Kidney (tissue), 14 donors: ENCODE measurements around the gene CSNK1G2. TPM values are rescaled to one million over a fixed set of nuclear protein-coding genes. Genes with fewer than 3 reads are reported as not detected.

ENCODE experiments used
- DNase-seq, 5 donors: peaks; one replicate each; pipeline ENCODE4 v3.0.0-alpha.2; 2013 to 2020
- FAIRE-seq: peaks from 2 replicates; lab custom pipeline; 2012; peaks lifted over from hg19 to GRCh38; lab: Jason Lieb, UNC
- H3K27ac ChIP-seq, 2 donors: one replicate each; pipeline ENCODE4 v1.7.0; 2013; ENCODE audit warnings: low read depth in 2 of 2, low read length in 2 of 2, inconsistent platforms in 1 of 2
- H3K27me3 ChIP-seq: one replicate; pipeline ENCODE4 v1.7.1; 2013; ENCODE audit warnings: low read length, inconsistent platforms; ENCODE audit not compliant: control insufficient read depth, insufficient read depth
- H3K36me3 ChIP-seq, 3 donors: one replicate each; pipeline versions ENCODE4 v1.7.0 to v1.7.1; 2013; ENCODE audit warnings: low read length in 3 of 3, control low read depth in 1 of 3, inconsistent platforms in 1 of 3; ENCODE audit not compliant: insufficient read depth in 3 of 3, control insufficient read depth in 2 of 3
- H3K4me1 ChIP-seq, 3 donors: one replicate each; pipeline versions ENCODE4 v1.7.0 to v1.7.1; 2013; ENCODE audit warnings: low read length in 3 of 3, inconsistent platforms in 1 of 3, low read depth in 1 of 3; ENCODE audit not compliant: control insufficient read depth in 2 of 3, insufficient read depth in 2 of 3
- H3K4me3 ChIP-seq, 3 donors: one replicate each; pipeline versions ENCODE4 v1.7.0 to v1.8.1; 2013; ENCODE audit warnings: low read length in 3 of 3, control low read depth in 1 of 3, inconsistent platforms in 1 of 3
- H3K9ac ChIP-seq, 3 donors: one replicate each; pipeline versions ENCODE4 v1.7.0 to v1.7.1; 2013; ENCODE audit warnings: low read length in 3 of 3, control low read depth in 1 of 3, inconsistent platforms in 1 of 3
- H3K9me3 ChIP-seq, 3 donors: one replicate each; pipeline versions ENCODE4 v1.7.0 to v1.7.1; 2013; ENCODE audit warnings: low read length in 3 of 3, control low read depth in 1 of 3, inconsistent platforms in 1 of 3; ENCODE audit not compliant: control insufficient read depth in 2 of 3, insufficient read depth in 1 of 3
- intact Hi-C: fragments of 100-400 bp; cut with DNase I; formaldehyde crosslinking; loops from one replicate; pipeline ENCODE4 v1.11.1; 2022
- polyA plus RNA-seq: library from polyadenylated mRNA; stranded (reverse); fragments of 350-450 nt; fragmentation: Illumina TruSeq; extraction: RNeasy Lipid Tissue Mini Kit (QIAGEN cat#74804); gene quantifications from one replicate; pipeline ENCODE4 v1.2.3, GENCODE V29; 2014; ENCODE audit warnings: low read depth, low replicate concordance; ENCODE audit not compliant: insufficient read depth
- total RNA-seq: library from RNA; stranded (reverse); fragmentation: NEBNext Ultra II Directional; extraction: Animal tissue kit (Norgen Biotek cat#: 25700); gene quantifications from one replicate; pipeline ENCODE4 v1.2.1, GENCODE V29; 2021
- TF ChIP-seq, protein P1 (sequence below): IDR thresholded peaks from 3 replicates; pipeline ENCODE4 v1.5.1; 2012; ENCODE audit warnings: mild to moderate bottlenecking, moderate library complexity, borderline replicate concordance; ENCODE audit not compliant: insufficient read depth; ENCODE audit errors: extremely low read depth
- donor health status: control.
- donor health status: control.
- donor health status: control.
- donor health status: control.
- donor health status: control.
- donor health status: DM: yes; HTN: yes; CAD: no.
- donor health status: Normal renal cell carcinoma (clear cell type).

Gene CSNK1G2
- total and polyA plus RNA-seq, 2 donors from 2014 or later, result 33.1 to 66.2 TPM

- no peak overlapping the region for H3K9ac ChIP-seq
- H3K4me3 ChIP-seq, result no peak overlapping the region
- no peaks in the 10 kb centered on the region for H3K9me3 ChIP-seq
- TF ChIP-seq, protein P1, sequence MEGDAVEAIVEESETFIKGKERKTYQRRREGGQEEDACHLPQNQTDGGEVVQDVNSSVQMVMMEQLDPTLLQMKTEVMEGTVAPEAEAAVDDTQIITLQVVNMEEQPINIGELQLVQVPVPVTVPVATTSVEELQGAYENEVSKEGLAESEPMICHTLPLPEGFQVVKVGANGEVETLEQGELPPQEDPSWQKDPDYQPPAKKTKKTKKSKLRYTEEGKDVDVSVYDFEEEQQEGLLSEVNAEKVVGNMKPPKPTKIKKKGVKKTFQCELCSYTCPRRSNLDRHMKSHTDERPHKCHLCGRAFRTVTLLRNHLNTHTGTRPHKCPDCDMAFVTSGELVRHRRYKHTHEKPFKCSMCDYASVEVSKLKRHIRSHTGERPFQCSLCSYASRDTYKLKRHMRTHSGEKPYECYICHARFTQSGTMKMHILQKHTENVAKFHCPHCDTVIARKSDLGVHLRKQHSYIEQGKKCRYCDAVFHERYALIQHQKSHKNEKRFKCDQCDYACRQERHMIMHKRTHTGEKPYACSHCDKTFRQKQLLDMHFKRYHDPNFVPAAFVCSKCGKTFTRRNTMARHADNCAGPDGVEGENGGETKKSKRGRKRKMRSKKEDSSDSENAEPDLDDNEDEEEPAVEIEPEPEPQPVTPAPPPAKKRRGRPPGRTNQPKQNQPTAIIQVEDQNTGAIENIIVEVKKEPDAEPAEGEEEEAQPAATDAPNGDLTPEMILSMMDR, result no peak
- H3K27ac ChIP-seq, result no peak overlapping the region
- intact Hi-C loops, result no loop called here
- H3K36me3 ChIP-seq, result no peaks in the 10 kb centered on the region
- FAIRE-seq (no peak), DNase-seq (no peak)
- H3K4me1 ChIP-seq, result no peaks in the 10 kb centered on the region
- H3K27me3 ChIP-seq, result no peaks in the 10 kb centered on the region
These were observed 12.1 kb downstream of the CSNK1G2 start for GRCh38 chr19:1953037-1953436.

DNA sequence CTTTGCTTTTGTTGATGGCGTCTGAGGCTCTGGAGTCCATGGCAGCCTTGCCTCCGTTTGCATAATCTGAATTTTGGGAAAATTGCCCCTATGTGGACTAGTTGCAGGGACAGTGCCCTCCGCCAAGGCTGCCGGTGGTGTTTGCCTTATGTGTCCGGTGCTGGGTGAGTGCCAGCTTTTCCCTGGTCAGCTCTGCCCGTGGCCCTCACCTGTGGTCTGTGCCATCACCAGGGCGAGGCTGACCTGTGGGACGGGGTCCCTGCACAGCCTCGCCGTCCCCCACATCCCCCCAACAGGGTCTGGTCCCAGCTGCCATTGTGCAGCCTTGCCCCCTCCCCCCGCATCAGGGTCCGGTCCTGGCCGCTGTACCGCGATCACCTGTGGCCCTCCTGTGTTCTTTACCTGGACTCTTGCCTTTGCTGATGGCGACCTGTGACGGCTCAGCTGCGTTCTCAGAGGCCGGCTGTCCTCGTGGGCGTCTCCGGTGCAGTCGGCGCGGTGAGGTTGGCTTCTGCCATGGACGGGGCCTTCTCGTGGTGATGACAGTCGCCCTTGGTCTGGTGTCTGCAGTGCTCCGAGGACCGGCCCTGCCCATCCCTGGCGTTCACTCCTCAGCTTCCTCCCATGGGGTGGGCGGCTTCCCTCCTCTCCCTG, 12.6 kb downstream of the CSNK1G2 start:
- no peak for FAIRE-seq
- H3K27ac ChIP-seq, result no peak overlapping the region

GRCh38 chr19:1954532-1954933, 13.6 kb downstream of the CSNK1G2 start:
- no peak overlapping the region for H3K27ac ChIP-seq
- intact Hi-C loops, result no loop called here
- H3K9me3 ChIP-seq, result no peaks in the 10 kb centered on the region
- DNase-seq, result peak in 1 of 5 donors; percentile 76
- no peak overlapping the region for H3K4me3 ChIP-seq
- no peaks in the 10 kb centered on the region for H3K36me3 ChIP-seq
- no peaks in the 10 kb centered on the region for H3K27me3 ChIP-seq
- FAIRE-seq, result no peak
- H3K4me1 ChIP-seq, result no peaks in the 10 kb centered on the region
- H3K9ac ChIP-seq, result no peak overlapping the region
- TF ChIP-seq, protein P1, result no peak

More for the DNA sequence above, 12.6 kb downstream of the CSNK1G2 start:
- H3K9me3 ChIP-seq, result no peaks in the 10 kb centered on the region
- no peaks in the 10 kb centered on the region for H3K27me3 ChIP-seq
- H3K9ac ChIP-seq, result no peak overlapping the region
- intact Hi-C loops, result no loop called here
- no peaks in the 10 kb centered on the region for H3K36me3 ChIP-seq
- TF ChIP-seq, protein P1, result no peak
- DNase-seq, result no peak
- no peak overlapping the region for H3K4me3 ChIP-seq
- H3K4me1 ChIP-seq, result no peaks in the 10 kb centered on the region
